Skeletal muscle satellite cell (primary cell): ENCODE data around the gene MICAL3.

Experiments
- H3K27me3 ChIP-seq: 2 replicates; pipeline ENCODE4 v1.7.0; 2013; ENCODE audit warnings: low read length; ENCODE audit not compliant: control insufficient read depth, insufficient read depth
- H3K36me3 ChIP-seq: 2 replicates; pipeline ENCODE4 v1.7.0; 2013; ENCODE audit warnings: mild to moderate bottlenecking, control low read depth, low read length; ENCODE audit not compliant: insufficient read depth
- H3K4me1 ChIP-seq: 2 replicates; pipeline ENCODE4 v1.7.0; 2013; ENCODE audit warnings: low read length; ENCODE audit not compliant: control insufficient read depth, insufficient read depth
- H3K4me2 ChIP-seq: 2 replicates; pipeline ENCODE4 v1.7.0; 2013; ENCODE audit warnings: mild to moderate bottlenecking, low read length
- H3K4me3 ChIP-seq: 2 replicates; pipeline ENCODE4 v1.7.0; 2013; ENCODE audit warnings: low read length
- H3K9ac ChIP-seq: 2 replicates; pipeline ENCODE4 v1.7.0; 2013; ENCODE audit warnings: mild to moderate bottlenecking, low read depth, low read length, moderate library complexity
- H3K9me3 ChIP-seq: replicated peaks from 2 replicates; pipeline ENCODE4 v1.7.0; 2013; ENCODE audit warnings: mild to moderate bottlenecking, control low read depth, low read length

MICAL3 gene

DNA sequence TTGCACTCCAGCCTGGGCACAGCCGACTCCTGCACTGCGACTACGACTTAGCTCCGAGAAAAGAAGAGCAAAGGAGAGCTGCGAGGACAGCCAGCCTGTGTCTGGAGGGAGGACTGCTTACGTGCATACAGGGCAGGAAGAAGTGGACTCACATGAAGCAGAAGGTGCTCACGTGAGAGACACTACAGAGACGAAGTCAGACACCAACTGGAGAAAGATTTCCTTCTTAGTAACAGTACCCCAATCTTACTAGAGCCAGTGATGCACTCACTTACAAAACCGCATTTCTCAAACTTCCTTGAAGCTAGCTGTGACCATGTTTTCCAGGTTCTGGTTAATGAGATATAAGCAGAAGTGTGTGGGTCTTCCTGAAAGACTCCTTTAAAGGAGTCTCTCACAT is 67.7 kb downstream of the MICAL3 start:
- Histone ChIP-seq H3K36me3 (no peaks in the 10 kb centered on the region), H3K4me1 (no peaks in the 10 kb centered on the region), H3K27me3 (no peaks in the 10 kb centered on the region), H3K4me2 (no peak overlapping the region), H3K9ac (no peak overlapping the region), H3K4me3 (no peak overlapping the region), H3K9me3 (no peaks in the 10 kb centered on the region)

DNA sequence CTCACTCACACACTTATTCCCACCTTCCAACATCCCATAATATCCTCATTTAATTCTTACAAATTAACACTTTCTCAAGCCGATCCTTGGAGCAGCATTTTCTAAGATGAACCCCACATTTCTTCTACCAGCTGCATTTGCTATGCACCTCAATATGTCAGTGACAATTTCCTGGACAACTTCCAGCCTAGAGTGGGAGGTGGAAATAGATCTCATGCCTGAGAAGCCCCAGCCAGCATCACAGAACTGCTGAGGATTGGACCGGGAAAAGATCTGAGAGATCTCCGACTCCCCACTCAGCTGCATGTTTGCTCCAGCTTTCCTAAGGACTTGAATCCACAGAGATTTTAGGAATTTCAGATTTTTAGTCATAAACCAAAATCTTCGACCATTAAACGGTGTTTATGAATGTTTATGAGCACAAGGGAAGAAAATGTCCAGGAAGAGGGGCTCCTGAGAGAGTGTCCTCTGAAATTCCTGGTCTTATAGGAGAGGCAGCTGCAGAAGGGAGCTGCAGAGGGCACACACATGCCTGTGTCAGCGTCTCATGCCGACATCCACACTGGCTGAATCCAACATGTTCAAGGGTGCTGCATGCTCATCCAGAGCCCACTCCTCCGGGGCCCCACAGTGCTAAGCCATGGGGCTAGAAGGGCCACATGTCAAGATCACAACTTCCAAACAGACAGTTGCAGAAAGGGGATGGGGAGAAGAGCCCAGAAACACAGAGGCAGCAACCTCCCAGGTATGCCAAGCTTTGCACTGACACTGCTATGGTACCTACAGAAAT is 68.6 kb downstream of the MICAL3 start:
- no peak overlapping the region for H3K4me3 ChIP-seq
- peaks cover 7% of the 10 kb centered on the region for H3K4me1 ChIP-seq
- H3K9me3 ChIP-seq = no peaks in the 10 kb centered on the region
- no peak overlapping the region for H3K9ac ChIP-seq
- no peaks in the 10 kb centered on the region for H3K27me3 ChIP-seq
- H3K36me3 ChIP-seq = no peaks in the 10 kb centered on the region
- H3K4me2 ChIP-seq = no peak overlapping the region

- Histone ChIP-seq H3K4me2 (no peak overlapping the region), H3K4me3 (no peak overlapping the region), H3K9me3 (no peaks in the 10 kb centered on the region), H3K9ac (no peak overlapping the region), H3K27me3 (no peaks in the 10 kb centered on the region), H3K4me1 (peaks cover 15% of the 10 kb centered on the region), H3K36me3 (no peaks in the 10 kb centered on the region)
Measured at GRCh38 chr22:17954860-17955587, 69.3 kb downstream of the MICAL3 start.

DNA sequence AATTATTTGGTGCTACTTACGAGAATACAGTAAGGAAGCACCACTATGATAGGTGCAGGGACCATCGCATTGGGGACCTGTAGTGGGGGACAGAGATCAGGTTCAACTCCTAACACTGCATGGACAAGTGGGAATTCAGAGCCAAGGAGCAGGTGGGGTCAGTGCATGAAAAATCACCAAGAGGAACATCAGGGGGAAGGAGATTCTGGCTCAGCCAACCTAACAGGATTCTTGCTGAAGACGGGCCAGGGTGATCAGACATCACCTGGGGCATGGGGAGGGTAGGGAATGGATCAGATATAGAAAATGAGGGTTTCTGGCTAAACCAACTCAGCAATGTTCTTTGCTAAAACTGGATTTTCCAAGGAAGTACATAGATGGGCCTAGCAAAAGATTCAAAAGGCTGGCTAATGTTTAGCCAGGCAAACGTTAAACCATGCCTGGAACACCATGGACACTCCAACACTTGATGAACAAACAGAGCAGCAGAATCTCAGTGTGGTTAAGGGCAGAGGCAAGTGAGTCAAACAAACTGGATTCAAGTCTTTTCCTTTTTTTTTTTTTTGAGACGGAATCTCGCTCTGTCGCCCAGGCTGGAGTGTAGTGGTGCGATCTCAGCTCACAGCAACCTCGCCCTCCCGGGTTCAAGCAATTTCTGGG is 70.0 kb downstream of the MICAL3 start:
- no peak overlapping the region for H3K4me3 ChIP-seq
- no peaks in the 10 kb centered on the region for H3K9me3 ChIP-seq
- no peak overlapping the region for H3K9ac ChIP-seq
- no peak overlapping the region for H3K4me2 ChIP-seq
- peaks cover 22% of the 10 kb centered on the region for H3K4me1 ChIP-seq
- no peaks in the 10 kb centered on the region for H3K27me3 ChIP-seq
- H3K36me3 ChIP-seq = no peaks in the 10 kb centered on the region

GRCh38 chr22:17953147-17953546 is 71.2 kb downstream of the MICAL3 start:
- Histone ChIP-seq H3K36me3 (no peaks in the 10 kb centered on the region), H3K4me3 (no peak overlapping the region), H3K27me3 (no peaks in the 10 kb centered on the region), H3K9me3 (no peaks in the 10 kb centered on the region), H3K4me1 (peaks cover 24% of the 10 kb centered on the region), H3K9ac (no peak overlapping the region), H3K4me2 (no peak overlapping the region)

GRCh38 chr22:17952273-17952801 is 72.0 kb downstream of the MICAL3 start:
- Histone ChIP-seq H3K4me2 (no peak overlapping the region), H3K9ac (no peak overlapping the region), H3K4me1 (peaks cover 24% of the 10 kb centered on the region), H3K4me3 (no peak overlapping the region), H3K9me3 (no peaks in the 10 kb centered on the region), H3K36me3 (no peaks in the 10 kb centered on the region), H3K27me3 (no peaks in the 10 kb centered on the region)

DNA sequence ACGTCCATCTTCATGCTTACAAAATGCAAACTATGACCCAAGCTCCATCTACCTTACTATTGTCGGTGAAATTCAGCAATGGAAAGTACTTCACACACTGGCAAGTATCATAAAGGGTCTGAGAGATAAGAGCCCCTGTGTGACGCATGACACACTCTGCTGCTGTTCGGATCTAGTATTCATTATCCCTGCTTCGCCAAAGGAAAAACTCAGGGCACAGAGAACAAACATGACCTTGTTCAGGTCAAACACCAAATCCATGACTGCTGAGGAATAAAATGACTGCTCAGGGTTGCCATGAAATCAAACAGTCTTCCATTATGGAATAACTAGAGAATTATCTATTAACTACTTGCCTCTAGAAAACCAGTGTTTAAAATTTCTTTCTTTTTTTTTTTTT is 73.0 kb downstream of the MICAL3 start:
- H3K4me2 ChIP-seq = peak overlapping the region; percentile 48
- no peak overlapping the region for H3K4me3 ChIP-seq
- no peaks in the 10 kb centered on the region for H3K27me3 ChIP-seq
- peaks cover 24% of the 10 kb centered on the region for H3K4me1 ChIP-seq
- no peaks in the 10 kb centered on the region for H3K36me3 ChIP-seq
- H3K9me3 ChIP-seq = no peaks in the 10 kb centered on the region
- peak overlapping the region; percentile 3 for H3K9ac ChIP-seq

GRCh38 chr22:17950651-17951214 is 73.6 kb downstream of the MICAL3 start:
- Histone ChIP-seq H3K27me3 (no peaks in the 10 kb centered on the region), H3K9me3 (no peaks in the 10 kb centered on the region), H3K4me3 (no peak overlapping the region), H3K36me3 (no peaks in the 10 kb centered on the region), H3K4me2 (peak overlapping the region; percentile 48), H3K4me1 (peaks cover 24% of the 10 kb centered on the region), H3K9ac (peak overlapping the region; percentile 3)

DNA sequence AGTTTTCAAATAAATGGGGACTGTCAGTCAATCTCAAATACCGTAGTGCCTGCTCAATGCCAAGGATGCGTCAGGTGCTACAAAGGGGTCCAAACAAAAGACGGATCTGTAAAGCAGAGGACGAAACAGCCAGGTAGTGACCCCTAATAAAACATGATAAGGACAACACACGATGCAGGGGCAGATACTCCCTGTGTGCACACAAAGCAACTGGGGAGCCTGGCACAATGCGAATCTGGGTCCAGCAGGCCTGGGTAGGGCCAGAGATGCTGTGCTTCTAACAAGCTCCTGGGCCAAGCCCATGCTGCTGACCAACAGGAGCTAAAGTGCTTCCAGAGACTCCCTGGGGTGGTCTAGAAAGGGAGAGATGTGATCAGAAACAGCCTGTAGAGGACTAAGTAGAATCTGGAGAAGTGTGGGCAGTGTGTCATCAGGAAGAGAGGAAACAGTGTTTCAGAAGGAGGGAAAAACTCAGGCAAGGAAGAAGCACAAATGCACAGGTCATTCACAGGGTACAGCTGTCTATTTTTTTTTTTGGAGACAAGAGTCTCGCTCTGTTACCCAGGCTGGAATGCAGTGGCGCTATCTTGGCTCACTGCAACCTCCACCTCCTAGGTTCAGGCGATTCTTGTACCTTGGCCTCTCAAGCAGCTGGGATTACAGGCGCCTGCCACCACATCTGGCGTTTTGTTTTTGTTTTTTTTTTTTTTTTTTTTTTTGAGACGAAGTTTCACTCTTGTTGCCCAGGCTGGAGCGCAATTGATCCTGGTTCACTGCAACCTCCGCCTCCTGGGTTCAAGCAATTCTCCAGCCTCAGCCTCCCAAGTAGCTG is 74.5 kb downstream of the MICAL3 start:
- no peaks in the 10 kb centered on the region for H3K36me3 ChIP-seq
- H3K4me1 ChIP-seq = peaks cover 24% of the 10 kb centered on the region

DNA sequence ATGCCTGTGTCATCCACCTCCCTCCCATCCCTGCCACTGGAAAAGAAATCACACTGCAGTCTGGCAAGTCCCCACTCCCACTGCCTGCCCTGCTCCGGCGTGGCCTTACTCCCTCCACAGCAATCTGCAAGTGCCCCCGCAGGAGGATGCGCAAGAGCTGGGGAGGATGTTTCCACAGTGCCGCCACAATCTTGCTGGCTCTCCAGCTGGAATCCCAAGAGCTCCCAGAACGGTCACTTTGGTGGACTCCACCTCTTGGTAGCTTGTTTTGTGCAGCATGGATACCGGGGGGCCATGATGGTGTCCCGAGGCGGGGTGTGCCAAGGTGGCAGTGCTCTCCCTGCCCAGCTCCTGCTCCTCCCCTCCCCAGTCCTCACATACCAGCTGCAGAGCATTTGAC is 76.3 kb downstream of the MICAL3 start:
- Histone ChIP-seq H3K9me3 (no peaks in the 10 kb centered on the region), H3K4me1 (peaks cover 24% of the 10 kb centered on the region), H3K4me2 (no peak overlapping the region), H3K9ac (no peak overlapping the region), H3K36me3 (no peaks in the 10 kb centered on the region), H3K4me3 (no peak overlapping the region), H3K27me3 (no peaks in the 10 kb centered on the region)

More for the DNA sequence above, 74.5 kb downstream of the MICAL3 start:
- no peak overlapping the region for H3K4me2 ChIP-seq
- no peaks in the 10 kb centered on the region for H3K27me3 ChIP-seq
- H3K4me3 ChIP-seq = no peak overlapping the region
- no peaks in the 10 kb centered on the region for H3K9me3 ChIP-seq
- H3K9ac ChIP-seq = no peak overlapping the region
